Hepatocyte (in vitro differentiated cells): Measurements from ENCODE around the gene CTCFL.

Source experiments
- EZH2 ChIP-seq: fragments of 200-600 bp; sonication (generic); IDR thresholded peaks from 2 replicates; pipeline ENCODE4 v1.6.1; 2016; ENCODE audit warnings: antibody characterized with exemption, mild to moderate bottlenecking, borderline replicate concordance
- EZH2phosphoT487 ChIP-seq: fragments of 200-600 bp; sonication (generic); IDR thresholded peaks from one replicate; pipeline ENCODE4 v1.6.1; 2018; ENCODE audit warnings: antibody characterized with exemption, mild to moderate bottlenecking, low read depth, moderate library complexity; ENCODE audit not compliant: unreplicated experiment, severe bottlenecking
- TF ChIP-seq, protein P1 (sequence below): fragments of 200-600 bp; sonication (generic); IDR thresholded peaks from 2 replicates; pipeline ENCODE4 v1.5.1; 2016; ENCODE audit warnings: antibody characterized with exemption, mild to moderate bottlenecking; ENCODE audit not compliant: poor library complexity

DNA sequence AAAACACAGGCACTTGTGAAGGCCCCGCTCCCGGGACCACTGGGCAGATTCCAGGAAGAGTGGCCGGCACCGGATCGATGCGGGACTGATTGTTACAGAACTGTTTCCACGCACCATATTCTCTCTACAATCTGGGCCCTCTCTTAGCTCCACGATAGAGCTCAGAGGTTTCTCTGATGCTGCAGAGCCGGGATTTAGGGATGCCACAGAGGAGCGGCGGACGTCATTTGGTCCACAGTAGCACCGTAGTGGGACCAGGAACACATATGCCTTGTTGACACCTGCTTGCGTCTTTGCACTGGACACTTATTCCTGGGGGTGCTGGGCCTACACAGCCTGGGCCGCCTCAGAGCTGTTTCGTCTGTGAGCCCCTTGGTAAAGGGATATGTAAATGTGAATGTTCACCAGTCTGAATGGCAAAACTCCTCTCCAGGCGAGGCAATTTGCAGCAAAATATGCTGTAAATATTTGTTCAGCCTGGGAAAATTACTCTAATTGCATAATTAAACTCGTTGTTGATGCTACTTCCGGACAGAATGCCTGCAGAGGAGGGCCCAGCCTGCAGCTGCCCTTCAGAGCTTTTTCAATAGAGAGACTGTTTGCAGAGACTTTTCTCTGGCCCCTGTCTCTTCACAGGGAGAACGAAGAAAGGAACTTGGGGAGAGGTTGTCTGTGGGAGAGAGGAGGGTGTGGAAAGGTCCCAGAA lies 45.4 kb upstream of the CTCFL start:
- no peak for TF ChIP-seq EZH2
- TF ChIP-seq, protein P1, sequence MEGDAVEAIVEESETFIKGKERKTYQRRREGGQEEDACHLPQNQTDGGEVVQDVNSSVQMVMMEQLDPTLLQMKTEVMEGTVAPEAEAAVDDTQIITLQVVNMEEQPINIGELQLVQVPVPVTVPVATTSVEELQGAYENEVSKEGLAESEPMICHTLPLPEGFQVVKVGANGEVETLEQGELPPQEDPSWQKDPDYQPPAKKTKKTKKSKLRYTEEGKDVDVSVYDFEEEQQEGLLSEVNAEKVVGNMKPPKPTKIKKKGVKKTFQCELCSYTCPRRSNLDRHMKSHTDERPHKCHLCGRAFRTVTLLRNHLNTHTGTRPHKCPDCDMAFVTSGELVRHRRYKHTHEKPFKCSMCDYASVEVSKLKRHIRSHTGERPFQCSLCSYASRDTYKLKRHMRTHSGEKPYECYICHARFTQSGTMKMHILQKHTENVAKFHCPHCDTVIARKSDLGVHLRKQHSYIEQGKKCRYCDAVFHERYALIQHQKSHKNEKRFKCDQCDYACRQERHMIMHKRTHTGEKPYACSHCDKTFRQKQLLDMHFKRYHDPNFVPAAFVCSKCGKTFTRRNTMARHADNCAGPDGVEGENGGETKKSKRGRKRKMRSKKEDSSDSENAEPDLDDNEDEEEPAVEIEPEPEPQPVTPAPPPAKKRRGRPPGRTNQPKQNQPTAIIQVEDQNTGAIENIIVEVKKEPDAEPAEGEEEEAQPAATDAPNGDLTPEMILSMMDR = no peak
- no peak for TF ChIP-seq EZH2phosphoT487
